Smooth muscle cell of the brain vasculature (primary cell): ENCODE measurements around the gene GAK.

Experiments
- DNase-seq: peaks from one replicate; pipeline ENCODE4 v3.0.0-alpha.2; 2012; ENCODE audit warnings: low read depth, low spot score

Gene GAK

GRCh38 chr4:907691-908425, 24.3 kb downstream of the GAK start:
- no peak for DNase-seq

- no peak for DNase-seq
Observed at GRCh38 chr4:907103-907400, 25.1 kb downstream of the GAK start.

GRCh38 chr4:906339-907102, 25.6 kb downstream of the GAK start:
- no peak for DNase-seq

DNA sequence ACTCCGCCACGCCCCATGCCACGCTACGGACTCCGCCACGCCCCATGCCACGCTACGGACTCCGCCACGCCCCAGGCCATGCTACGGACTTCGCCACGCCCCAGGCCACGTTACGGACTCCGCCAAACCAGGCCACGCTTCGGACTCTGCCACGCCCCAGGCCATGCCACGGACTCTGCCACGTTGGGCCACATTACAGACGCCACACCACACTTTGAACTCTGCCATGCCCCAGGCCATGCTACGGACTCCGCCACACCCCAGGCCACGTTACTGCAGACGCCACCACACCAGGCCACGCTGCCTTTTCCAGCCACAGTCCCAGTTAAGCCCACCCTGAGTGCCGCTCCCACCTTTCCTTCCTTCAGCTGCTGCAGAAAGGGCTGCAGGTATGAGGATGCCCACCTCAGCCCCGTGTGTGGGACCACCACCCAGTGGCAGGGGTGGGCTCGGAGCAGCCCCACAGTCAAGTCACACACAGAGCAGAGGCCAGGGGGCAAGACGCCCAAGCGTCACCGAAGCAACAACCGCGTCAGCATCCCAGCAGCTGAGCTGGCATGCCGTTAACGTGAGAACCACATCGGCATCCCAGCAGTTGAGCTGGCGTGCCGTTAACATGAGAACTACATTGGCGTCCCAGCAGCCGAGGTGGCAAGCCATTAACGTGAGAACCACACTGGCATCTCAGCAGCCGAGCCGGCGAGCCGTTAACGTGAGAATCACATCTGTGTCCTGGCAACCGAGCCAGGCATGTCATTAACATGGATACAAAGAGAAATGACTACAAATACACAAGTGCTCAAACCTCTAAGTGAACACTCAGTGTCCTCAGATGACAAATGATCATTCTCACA, 26.4 kb downstream of the GAK start:
- DNase-seq: no peak

DNA sequence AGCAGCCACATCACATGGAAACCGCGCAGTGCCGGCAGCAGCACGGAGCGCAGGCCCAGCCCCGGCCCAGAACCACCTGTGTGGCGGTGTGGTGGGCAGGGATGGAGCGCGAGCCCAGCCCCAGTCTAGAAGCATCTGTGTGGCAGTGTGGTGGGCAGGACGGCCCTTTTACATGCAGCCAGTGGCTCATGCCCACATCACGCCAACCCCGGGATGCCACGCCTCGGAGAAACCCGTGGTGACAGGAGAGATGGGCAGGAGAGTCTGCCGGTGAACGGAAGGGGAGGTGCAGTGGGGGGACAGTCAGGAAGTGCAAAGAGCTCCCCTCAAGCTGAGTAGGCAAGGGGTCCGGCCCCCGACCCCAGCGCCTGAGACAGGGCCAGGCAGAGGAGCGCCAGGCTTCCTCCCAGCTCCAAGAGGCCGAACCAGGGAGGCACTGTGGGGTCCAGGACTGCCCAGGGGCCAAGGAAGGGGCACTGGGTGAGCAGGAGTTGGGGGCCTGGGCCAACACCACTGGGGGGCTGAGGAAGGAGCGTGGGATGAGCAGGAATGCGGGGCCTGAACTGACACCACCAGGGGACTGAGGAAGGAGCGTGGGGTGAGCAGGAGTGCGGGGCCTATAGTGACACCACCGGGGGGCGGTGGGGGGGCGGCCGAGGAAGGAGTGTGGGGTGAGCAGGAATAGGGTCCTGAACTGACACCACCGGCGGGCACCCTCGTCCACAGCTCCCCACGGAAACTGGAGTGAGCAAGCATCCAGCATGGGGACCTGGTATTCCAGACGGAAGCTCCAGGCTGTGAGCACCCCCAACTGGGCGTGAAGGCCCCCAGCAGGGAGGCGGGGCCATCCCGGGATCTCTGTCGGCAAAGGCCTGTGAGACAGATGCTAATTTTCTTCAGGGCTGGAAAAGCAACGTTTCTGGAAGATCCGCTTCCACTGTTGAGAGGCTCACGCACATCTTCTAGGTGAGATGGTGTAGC, 28.8 kb downstream of the GAK start:
- DNase-seq: no peak

- DNase-seq: no peak
Observed at GRCh38 chr4:901192-901910, 30.8 kb downstream of the GAK start.

GRCh38 chr4:900721-901120, 31.4 kb downstream of the GAK start:
- no peak for DNase-seq

DNA sequence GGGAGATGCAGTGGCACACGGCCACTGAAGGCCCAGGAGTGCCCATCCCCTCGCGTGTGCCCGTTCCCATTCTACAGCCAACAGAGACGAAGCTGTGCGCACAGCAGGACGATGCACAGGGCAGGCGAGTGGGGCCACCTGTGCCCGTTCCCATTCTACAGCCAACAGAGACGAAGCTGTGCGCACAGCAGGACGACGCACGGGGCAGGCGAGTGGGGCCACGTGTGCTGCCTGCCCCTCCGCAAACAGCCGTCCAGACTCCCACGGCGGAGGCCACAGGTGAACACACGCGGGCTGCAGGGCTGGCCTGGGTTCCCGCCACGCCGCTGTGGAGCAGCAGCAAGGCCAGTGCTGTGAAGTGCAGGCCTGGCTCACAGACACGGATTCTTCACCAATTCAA, 32.0 kb downstream of the GAK start:
- DNase-seq: no peak

GRCh38 chr4:899556-899906, 32.6 kb downstream of the GAK start:
- DNase-seq: no peak

GRCh38 chr4:898869-899555, 33.1 kb downstream of the GAK start:
- DNase-seq: no peak

DNA sequence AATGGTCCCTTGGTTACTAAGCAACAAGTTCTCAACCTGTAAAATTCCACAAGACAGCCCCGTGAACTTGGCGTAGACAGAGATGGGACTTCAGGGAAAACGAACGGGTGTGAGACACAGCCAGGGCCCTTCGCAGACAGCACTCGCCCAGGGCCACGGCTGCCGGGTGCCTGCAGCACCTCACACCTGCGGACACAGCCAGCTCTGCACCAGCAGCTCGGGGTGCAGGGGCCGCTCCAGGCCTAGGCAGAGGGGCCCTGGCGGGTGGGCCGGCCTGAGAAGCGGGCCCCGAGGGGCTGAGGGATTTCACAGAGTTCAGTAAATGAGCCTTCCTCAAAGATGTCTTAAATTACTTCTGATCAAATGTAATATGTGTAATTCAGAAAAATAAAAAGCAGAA, 34.0 kb downstream of the GAK start:
- no peak for DNase-seq

- no peak for DNase-seq
Observed at GRCh38 chr4:896630-897029, 35.5 kb downstream of the GAK start.

- no peak for DNase-seq
Observed at GRCh38 chr4:896216-896615, 35.9 kb downstream of the GAK start.

DNA sequence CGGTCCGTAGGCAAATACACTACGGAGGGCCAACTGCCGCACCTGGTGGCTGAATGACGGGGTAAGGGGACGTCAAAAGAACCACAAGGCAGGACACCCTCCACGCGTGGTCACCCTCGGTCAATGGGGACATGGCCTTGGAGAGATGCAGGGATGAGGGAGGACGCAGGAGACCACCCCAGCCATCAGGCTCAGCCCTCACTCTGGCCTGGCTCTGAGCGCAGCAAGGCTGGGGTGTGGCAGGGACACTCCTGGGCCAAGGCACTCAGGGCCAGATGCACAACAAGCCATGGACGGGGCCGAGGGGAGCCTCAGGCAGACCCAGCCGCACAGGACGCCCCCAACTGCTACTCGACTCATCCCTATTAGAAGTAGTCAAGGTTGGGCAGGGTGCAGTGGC, 36.5 kb downstream of the GAK start:
- no peak for DNase-seq

GRCh38 chr4:893995-894705, 38.0 kb downstream of the GAK start:
- no peak for DNase-seq

DNA sequence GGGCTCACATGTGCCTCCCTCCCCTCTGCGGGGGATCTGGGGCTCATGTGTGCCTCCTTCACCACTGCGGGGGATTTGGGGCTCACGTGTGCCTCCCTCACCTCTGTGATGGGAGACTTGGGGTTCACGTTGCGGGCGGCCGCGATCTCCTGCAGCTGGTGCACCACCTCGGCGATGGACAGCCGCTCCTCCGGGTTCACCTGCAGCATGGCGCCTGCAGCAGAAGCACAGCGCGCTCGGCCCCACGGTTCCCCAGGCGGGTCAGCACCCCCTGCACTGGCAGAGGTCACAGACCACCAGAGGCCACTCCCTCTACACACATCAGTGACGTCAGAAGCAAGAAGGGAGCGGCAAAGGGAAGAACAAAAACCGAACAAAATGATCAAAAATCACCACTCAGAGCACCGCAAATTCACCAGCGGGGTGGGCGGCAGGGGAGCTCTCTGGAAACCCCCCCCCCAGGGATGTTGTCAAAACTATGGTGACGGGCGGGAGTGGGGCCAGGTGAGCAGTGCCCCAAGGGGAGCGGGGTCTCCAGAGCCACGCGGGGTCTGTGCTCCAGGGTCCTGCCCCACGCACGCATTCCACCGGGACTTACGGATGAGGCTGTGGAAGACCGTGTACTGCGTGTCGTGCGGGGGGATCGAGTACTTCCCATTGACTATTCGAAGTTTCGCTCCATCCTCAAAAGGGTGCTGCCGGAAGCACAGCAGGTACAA, 38.7 kb downstream of the GAK start:
- no peak for DNase-seq

- no peak for DNase-seq
Observed at GRCh38 chr4:892780-893179, 39.3 kb downstream of the GAK start.

- no peak for DNase-seq
Observed at GRCh38 chr4:891747-892146, 40.4 kb downstream of the GAK start.
